GM19099 (cell line): ENCODE data around the gene SCN9A.

ENCODE experiments used
- POLR2A ChIP-seq: IDR thresholded peaks from 3 replicates; pipeline ENCODE4 v1.6.1; 2011; ENCODE audit warnings: low read depth; ENCODE audit not compliant: insufficient read length; ENCODE audit errors: extremely low read depth

Gene SCN9A

DNA sequence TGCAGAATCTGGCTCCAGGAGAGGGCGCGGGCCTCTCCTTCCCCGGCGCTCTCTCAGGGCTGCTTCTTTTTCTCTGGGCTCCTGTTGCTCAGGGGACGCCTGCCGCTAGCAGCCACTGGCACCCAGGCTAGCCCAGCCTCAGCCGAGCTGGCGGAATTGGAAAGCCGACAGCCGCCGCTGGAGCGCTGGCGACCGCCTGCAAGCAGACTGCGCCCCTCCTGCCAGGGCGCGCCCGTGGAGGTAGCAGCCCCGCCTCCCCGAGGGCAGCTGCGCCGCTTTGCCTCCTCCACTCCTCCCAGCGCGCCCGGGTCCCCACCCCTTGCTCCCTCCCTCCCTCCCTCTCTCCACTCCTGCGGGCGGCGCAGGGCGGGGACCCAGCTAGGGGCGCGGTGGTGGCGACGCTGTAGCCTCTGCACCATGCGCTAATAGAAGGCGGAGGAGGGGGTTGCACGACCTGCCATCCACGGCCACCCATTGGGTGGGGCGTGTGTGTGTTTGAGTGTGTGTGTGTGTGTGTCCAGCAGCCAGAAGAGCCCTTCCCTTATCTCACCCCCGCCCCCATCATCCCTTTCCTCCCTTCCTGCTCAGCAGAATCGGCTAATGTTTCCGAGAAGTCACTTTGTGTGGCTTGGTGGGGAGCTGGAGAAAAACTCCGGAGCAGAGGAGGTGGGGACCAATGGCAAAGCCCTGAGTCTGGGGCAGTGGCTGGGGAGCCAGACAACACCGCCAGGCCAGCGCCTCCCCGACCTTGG is at the start of gene SCN9A:
Gene SCN9A, minus strand, starts transcription at position 209 of the 752 bp plus-strand sequence. CDS start 64,188 bp downstream, outside the sequence.
- TF ChIP-seq POLR2A, result no peak

DNA sequence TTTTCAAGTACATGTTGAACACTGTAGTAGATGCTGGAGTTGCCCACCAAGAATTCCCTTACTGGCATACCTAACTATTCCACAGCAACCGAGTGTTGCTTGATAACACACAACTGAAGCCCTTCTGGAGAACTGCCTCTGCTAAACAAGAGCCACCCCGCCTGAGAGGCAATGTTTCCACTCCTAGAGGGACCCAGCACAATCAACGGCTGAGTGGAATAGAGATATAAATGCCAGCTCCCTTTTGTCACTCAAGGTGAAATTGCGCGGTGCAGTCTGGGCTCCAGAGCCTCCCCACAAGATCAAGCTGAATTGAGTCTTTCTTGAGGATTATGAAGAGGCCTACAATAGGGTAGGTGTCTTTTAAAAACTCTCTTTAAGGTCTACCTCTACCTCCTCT is 49.1 kb upstream of the SCN9A start:
- TF ChIP-seq POLR2A, result no peak

DNA sequence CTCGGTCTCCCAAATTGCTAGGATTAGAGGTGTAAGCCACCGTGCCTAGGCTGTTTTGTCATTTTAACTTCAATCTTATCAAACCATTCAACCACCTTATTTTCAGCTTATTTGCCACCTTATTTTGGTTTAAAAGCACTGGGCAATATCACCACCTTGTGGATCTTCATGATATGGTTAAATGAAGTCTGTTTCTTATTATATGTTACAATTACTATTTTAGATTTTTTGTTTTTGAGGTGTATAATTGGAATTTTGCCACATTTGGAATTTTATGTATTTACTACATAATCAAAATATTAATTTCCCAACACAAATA is 43.8 kb upstream of the SCN9A start:
- TF ChIP-seq POLR2A, result no peak

DNA sequence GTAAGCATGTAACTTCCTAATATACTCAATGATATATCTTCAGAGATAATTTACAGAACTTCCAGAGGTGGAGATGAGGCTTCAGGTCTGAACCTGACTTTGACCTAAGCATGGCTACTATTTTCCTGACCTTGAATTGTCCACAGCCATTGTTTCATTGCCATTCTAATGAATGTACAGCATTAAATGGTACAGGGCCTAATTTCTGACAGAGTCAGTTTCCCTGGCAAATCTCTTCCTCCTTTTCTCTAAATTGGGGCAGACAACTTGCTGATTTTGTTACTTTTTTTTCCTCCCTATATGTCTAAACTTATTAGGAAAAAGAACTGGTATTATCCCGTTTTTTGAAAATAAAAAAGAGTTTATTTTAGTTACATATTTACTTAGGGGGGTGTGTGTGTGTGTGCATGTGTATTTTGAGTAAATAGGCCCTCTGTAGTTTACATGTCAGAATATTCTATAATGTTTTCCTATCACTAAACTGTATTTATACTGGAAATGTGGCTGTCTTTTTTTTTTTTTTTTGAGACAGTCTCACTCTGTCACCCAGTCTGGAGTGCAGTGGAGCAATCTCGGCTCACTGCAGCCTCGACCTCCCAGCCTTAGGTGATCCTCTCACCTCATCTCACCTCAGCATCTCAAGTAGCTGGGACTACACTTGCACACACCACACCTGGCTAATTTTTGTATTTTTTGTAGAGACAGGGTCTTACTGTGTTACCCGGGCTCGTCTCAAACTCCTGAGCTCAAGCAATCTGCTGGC is 43.3 kb upstream of the SCN9A start:
- no peak for TF ChIP-seq POLR2A

- no peak for TF ChIP-seq POLR2A
These were observed 41.9 kb upstream of the SCN9A start for GRCh38 chr2:166417669-166418068.

DNA sequence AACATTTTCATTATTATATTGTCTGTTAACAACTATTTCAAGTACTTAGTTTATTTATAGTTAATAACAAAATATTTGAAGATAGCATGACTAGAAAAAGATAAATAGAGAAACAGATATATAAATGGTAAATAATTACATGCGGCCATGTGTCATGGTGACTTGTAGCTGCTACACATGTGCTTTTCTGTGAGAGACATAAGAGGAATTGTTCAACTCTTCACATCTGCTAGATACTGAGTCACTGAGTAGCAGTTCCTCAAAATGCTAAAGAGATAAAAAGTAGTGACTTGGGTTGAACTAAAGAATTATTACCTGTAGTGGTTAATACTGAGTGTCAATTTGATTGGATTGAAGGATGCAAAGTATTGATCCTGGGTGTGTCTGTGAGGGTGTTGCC is 37.5 kb upstream of the SCN9A start:
- no peak for TF ChIP-seq POLR2A

GRCh38 chr2:166411473-166412230 is 35.9 kb upstream of the SCN9A start:
- TF ChIP-seq POLR2A, result no peak

DNA sequence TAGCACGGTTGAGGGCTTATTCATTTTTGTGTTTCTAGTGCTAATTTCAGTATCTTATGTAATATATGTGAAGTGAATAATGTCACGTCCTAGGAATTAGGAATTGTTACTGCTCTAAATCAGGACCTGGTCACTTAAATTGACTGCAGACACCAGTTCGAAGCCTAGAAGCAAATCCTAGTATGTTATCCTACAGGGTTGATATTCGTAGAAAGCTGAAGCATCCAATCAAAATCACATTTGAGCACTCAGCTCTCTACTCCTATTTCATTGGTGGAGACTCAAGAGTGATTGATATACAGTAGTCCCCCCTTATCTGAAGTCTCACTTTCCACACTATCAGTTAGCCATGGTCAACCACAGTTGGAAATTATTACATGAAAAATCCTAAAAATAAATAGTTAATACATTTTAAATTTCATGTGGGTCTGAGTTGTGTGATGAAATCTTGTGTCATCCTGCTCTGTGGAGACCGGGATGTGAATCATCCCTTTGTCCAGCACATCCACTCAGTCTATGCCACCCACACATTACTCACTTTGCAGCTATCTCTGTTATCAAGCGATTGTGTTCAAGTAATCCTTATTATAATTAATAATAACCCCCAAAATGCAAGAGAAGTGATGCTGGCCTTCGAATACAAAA is 35.2 kb upstream of the SCN9A start:
- TF ChIP-seq POLR2A, result no peak

DNA sequence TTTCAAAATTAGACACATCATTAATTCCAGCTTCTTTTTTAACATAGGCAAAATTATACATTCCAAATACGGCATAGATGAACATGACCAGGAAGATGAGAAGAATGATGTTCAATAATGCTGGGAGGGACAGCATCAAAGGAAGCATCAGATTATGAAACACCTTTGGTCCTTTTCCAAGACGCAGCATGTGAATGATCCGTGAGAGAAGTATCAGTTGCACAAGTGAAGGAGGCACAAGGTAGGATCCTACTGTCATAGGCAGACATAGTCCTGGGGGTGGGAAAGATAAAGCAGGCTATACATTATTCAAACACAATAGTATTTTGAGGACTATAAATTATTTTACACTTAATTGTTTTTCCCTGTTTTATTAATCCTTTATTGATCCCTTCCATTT is 30.6 kb upstream of the SCN9A start:
- TF ChIP-seq POLR2A, result no peak

DNA sequence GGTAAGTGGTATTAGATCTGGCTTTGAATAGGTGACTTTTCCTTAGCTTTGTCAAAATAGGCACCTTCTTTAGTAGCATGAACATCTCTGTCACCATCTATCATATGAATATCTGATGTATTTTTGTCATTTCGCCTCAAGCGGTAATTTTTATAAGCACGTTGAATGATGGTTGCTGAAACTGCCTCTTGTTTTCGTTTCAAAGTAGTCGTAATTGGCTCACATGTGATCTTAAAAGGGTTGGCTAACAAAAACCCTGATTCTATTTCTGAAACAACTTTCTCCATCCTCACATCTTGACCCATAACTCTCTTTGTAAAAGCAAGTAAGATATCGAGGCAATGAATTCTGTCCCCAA is 29.8 kb upstream of the SCN9A start:
- no peak for TF ChIP-seq POLR2A

- TF ChIP-seq POLR2A, result no peak
These were observed 29.3 kb upstream of the SCN9A start for GRCh38 chr2:166404831-166405568.

DNA sequence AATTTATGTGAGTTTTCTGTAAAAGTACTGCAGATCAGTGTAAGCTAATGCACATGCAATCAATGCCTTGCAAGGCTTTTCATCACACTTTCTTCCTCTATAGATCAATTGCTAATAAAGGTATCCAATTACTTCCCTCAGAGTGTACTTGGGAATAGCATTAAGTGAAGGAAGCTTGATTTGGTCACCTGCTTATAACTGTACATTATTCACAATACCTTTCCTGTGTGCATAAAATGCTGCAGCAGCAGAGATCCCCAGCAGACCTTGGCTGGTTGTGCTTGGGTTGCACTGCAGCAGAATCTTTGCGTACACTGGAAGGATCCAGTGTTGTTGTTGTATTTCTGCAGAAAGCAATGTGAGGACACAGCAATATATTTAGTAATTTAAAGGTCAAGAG is 18.5 kb upstream of the SCN9A start:
- no peak for TF ChIP-seq POLR2A

GRCh38 chr2:166393008-166393407 is 17.3 kb upstream of the SCN9A start:
- no peak for TF ChIP-seq POLR2A

- TF ChIP-seq POLR2A, result no peak
These were observed 12.8 kb upstream of the SCN9A start for GRCh38 chr2:166388481-166389070.
